HepG2 (cell line): ENCODE data around the gene BLOC1S4. TPM values are rescaled to one million over a fixed set of nuclear protein-coding genes. Genes with fewer than 3 reads are reported as not detected.

Experiments used
- FOXJ3 ChIP-seq: sonication (generic); formaldehyde crosslinking; IDR thresholded peaks from 2 replicates; pipeline ENCODE4 v1.4.0; 2020; ENCODE audit warnings: missing genetic modification reagents, mild to moderate bottlenecking, borderline replicate concordance
- HOMEZ ChIP-seq: IDR thresholded peaks from 2 replicates; pipeline ENCODE4 v1.6.1; 2016; ENCODE audit warnings: low read depth
- KAT7 ChIP-seq: IDR thresholded peaks from 2 replicates; pipeline ENCODE4 v1.6.1; 2018; ENCODE audit warnings: borderline replicate concordance, missing compliant biosample characterization
- KDM1A ChIP-seq: IDR thresholded peaks from 2 replicates; pipeline ENCODE4 v1.6.1; 2016; ENCODE audit warnings: missing compliant biosample characterization
- MAF1 ChIP-seq: sonication (generic); formaldehyde crosslinking; IDR thresholded peaks from 2 replicates; pipeline ENCODE4 v1.5.0; 2020; ENCODE audit warnings: missing genetic modification reagents, borderline replicate concordance
- MXD3 ChIP-seq: IDR thresholded peaks from 2 replicates; pipeline ENCODE4 v1.6.1; 2016; ENCODE audit warnings: mild to moderate bottlenecking, missing biosample characterization, missing genetic modification reagents
- NRL ChIP-seq: sonication (generic); formaldehyde crosslinking; IDR thresholded peaks from 2 replicates; pipeline ENCODE4 v1.5.0; 2020; ENCODE audit warnings: missing genetic modification reagents, mild to moderate bottlenecking, moderate library complexity, borderline replicate concordance
- PRMT3 ChIP-seq: sonication (generic); formaldehyde crosslinking; IDR thresholded peaks from 2 replicates; pipeline ENCODE4 v1.8.1; 2022; ENCODE audit warnings: low read depth, mild to moderate bottlenecking, moderate library complexity, missing genetic modification reagents, borderline replicate concordance
- RBFOX2 ChIP-seq: fragments of 200-400 bp; formaldehyde crosslinking; IDR thresholded peaks from 2 replicates; pipeline ENCODE4 v1.6.1; 2017; ENCODE audit warnings: low read depth, mild to moderate bottlenecking, low read length
- SNRNP70 ChIP-seq: fragments of 200-400 bp; formaldehyde crosslinking; IDR thresholded peaks from 2 replicates; pipeline ENCODE4 v1.6.1; 2017; ENCODE audit warnings: mild to moderate bottlenecking, low read depth, low read length, moderate library complexity
- SOX5 ChIP-seq: IDR thresholded peaks from 2 replicates; pipeline ENCODE4 v1.6.1; 2016; ENCODE audit warnings: borderline replicate concordance
- ZBTB49 ChIP-seq: sonication (generic); formaldehyde crosslinking; IDR thresholded peaks from 2 replicates; pipeline ENCODE4 v1.4.0; 2020; ENCODE audit warnings: missing genetic modification reagents, borderline replicate concordance
- ZNF121 ChIP-seq: sonication (generic); formaldehyde crosslinking; IDR thresholded peaks from 2 replicates; pipeline ENCODE4 v1.5.0; 2020; ENCODE audit warnings: mild to moderate bottlenecking, missing genetic modification reagents
- ZNF609 ChIP-seq: sonication (generic); formaldehyde crosslinking; IDR thresholded peaks from 2 replicates; pipeline ENCODE4 v1.4.0; 2020; ENCODE audit warnings: mild to moderate bottlenecking, missing genetic modification reagents, borderline replicate concordance
- ZNF790 ChIP-seq: sonication (generic); formaldehyde crosslinking; IDR thresholded peaks from 2 replicates; pipeline ENCODE4 v1.8.0; 2022; ENCODE audit warnings: missing genetic modification reagents, mild to moderate bottlenecking, borderline replicate concordance
- ZNF891 ChIP-seq: sonication (generic); formaldehyde crosslinking; IDR thresholded peaks from 2 replicates; pipeline ENCODE4 v1.5.0; 2020; ENCODE audit warnings: mild to moderate bottlenecking, missing genetic modification reagents
- ZUFSP ChIP-seq: sonication (generic); formaldehyde crosslinking; IDR thresholded peaks from 2 replicates; pipeline ENCODE4 v1.9.0; 2021; ENCODE audit warnings: missing genetic modification reagents, mild to moderate bottlenecking, borderline replicate concordance
- polyA plus RNA-seq, 8 experiments: library from polyadenylated mRNA; depleted of rRNA in 3 of 8; stranded (reverse) in 7 of 8; unstranded in 1 of 8; fragments of >200 nt; fragmentation: Illumina TruSeq in 4 of 8; extraction: Trizol in 4 of 8; gene quantifications; 2 replicates each; pipeline versions ENCODE4 v1.2.1 to v1.2.3, GENCODE V29; 2011 to 2016; ENCODE audit warnings: low read depth in 4 of 8, missing spikeins in 1 of 8, mixed read lengths in 1 of 8; ENCODE audit not compliant: insufficient read depth in 1 of 8
- total RNA-seq, 5 experiments: library from RNA; depleted of rRNA; stranded (reverse); fragments of >200 nt; fragmentation: Illumina TruSeq; extraction: Trizol; gene quantifications; 2 replicates each; pipeline ENCODE4 v1.2.3, GENCODE V29; 2016; ENCODE audit warnings: low read depth in 1 of 5

The BLOC1S4 gene
- total and polyA plus RNA-seq, 2 of the 13 experiments (the other 11 are each of a cell fraction or from before 2014, with no cell fraction given): 15.5 to 20.9 TPM

- no peak for TF ChIP-seq ZBTB49
- peak; percentile 68 for TF ChIP-seq KAT7 (CRISPR knock-in tag)
- TF ChIP-seq SNRNP70: no peak
- TF ChIP-seq NRL: peak; percentile 79; the same call in 1 of the 2 replicates
- peak; percentile 80 for TF ChIP-seq ZNF121 (CRISPR knock-in tag)
- TF ChIP-seq ZUFSP (CRISPR knock-in tag): no peak
- peak; percentile 71; the same call in 1 of the 2 replicates for TF ChIP-seq MXD3 (CRISPR knock-in tag)
- 0 out of 2 replicates have a peak, but pooled peaks have one; percentile 25 for TF ChIP-seq HOMEZ (CRISPR knock-in tag)
- peak; percentile 62; the same call in 1 of the 2 replicates for TF ChIP-seq KDM1A (CRISPR knock-in tag)
- peak; percentile 96 for TF ChIP-seq ZNF609 (CRISPR knock-in tag)
- TF ChIP-seq ZNF790 (CRISPR knock-in tag): no peak
- peak; percentile 92 for TF ChIP-seq SOX5
- peak; percentile 89; the same call in 1 of the 2 replicates for TF ChIP-seq ZNF891 (CRISPR knock-in tag)
- TF ChIP-seq FOXJ3 (CRISPR knock-in tag): peak; percentile 86
- TF ChIP-seq MAF1 (CRISPR knock-in tag): 0 out of 2 replicates have a peak, but pooled peaks have one; percentile 43
- no peak for TF ChIP-seq RBFOX2
- no peak for TF ChIP-seq PRMT3 (CRISPR knock-in tag)
Measured at GRCh38 chr4:6755088-6755753, 39.2 kb downstream of the BLOC1S4 start (continued).
